ENCODE data around the gene INPP5A.

INPP5A gene

GRCh38 chr10:132724446-132724845 is 186.9 kb downstream of the INPP5A start:
- no peak for DNase-seq (ENCODE audit: low read depth, low spot score)
- no peak overlapping the region for H3K27ac ChIP-seq

- H3K27ac ChIP-seq, result no peak overlapping the region
- DNase-seq (ENCODE audit: low read depth, low spot score), result no peak
Observed at GRCh38 chr10:132725202-132725601, 187.6 kb downstream of the INPP5A start.

- no peak overlapping the region for H3K27ac ChIP-seq
- no peak for DNase-seq (ENCODE audit: low read depth, low spot score)
Observed at GRCh38 chr10:132726194-132726593, 188.6 kb downstream of the INPP5A start.

GRCh38 chr10:132726951-132727350 is 189.4 kb downstream of the INPP5A start:
- no peak overlapping the region for H3K27ac ChIP-seq
- no peak for DNase-seq (ENCODE audit: low read depth, low spot score)

- no peak overlapping the region for H3K27ac ChIP-seq
- no peak for DNase-seq (ENCODE audit: low read depth, low spot score)
Observed at GRCh38 chr10:132727411-132727810, 189.8 kb downstream of the INPP5A start.

- H3K27ac ChIP-seq, result no peak overlapping the region
- DNase-seq (ENCODE audit: low read depth, low spot score), result no peak
Observed at GRCh38 chr10:132728321-132728720, 190.7 kb downstream of the INPP5A start.

GRCh38 chr10:132728741-132729140 is 191.2 kb downstream of the INPP5A start:
- no peak overlapping the region for H3K27ac ChIP-seq
- no peak for DNase-seq (ENCODE audit: low read depth, low spot score)

GRCh38 chr10:132729810-132730572 is 192.4 kb downstream of the INPP5A start:
- no peak overlapping the region for H3K27ac ChIP-seq

GRCh38 chr10:132730573-132730953 is 193.0 kb downstream of the INPP5A start:
- H3K27ac ChIP-seq, result no peak overlapping the region
- no peak for DNase-seq (ENCODE audit: low read depth, low spot score)

More at GRCh38 chr10:132729810-132730572, 192.4 kb downstream of the INPP5A start:
- DNase-seq (ENCODE audit: low read depth, low spot score), result no peak

GRCh38 chr10:132732518-132732917 is 194.9 kb downstream of the INPP5A start:
- no peak overlapping the region for H3K27ac ChIP-seq

GRCh38 chr10:132733926-132734325 is 196.3 kb downstream of the INPP5A start:
- no peak overlapping the region for H3K27ac ChIP-seq
- DNase-seq (ENCODE audit: low read depth, low spot score), result no peak

More at GRCh38 chr10:132732518-132732917, 194.9 kb downstream of the INPP5A start:
- no peak for DNase-seq (ENCODE audit: low read depth, low spot score)

GRCh38 chr10:132735341-132735775 is 197.8 kb downstream of the INPP5A start:
- DNase-seq (ENCODE audit: low read depth, low spot score), result no peak
- H3K27ac ChIP-seq, result no peak overlapping the region

GRCh38 chr10:132735923-132736391 is 198.4 kb downstream of the INPP5A start:
- H3K27ac ChIP-seq, result no peak overlapping the region
- no peak for DNase-seq (ENCODE audit: low read depth, low spot score)

GRCh38 chr10:132737390-132738048 is 199.9 kb downstream of the INPP5A start:
- DNase-seq (ENCODE audit: low read depth, low spot score), result no peak
- no peak overlapping the region for H3K27ac ChIP-seq

GRCh38 chr10:132738454-132739224 is 201.1 kb downstream of the INPP5A start:
- no peak overlapping the region for H3K27ac ChIP-seq

GRCh38 chr10:132739225-132739613 is 201.6 kb downstream of the INPP5A start:
- no peak for DNase-seq (ENCODE audit: low read depth, low spot score)
- no peak overlapping the region for H3K27ac ChIP-seq

More at GRCh38 chr10:132738454-132739224, 201.1 kb downstream of the INPP5A start:
- no peak for DNase-seq (ENCODE audit: low read depth, low spot score)

- no peak for DNase-seq (ENCODE audit: low read depth, low spot score)
Observed at GRCh38 chr10:132740588-132740987, 203.0 kb downstream of the INPP5A start.

GRCh38 chr10:132742167-132742836 is 204.7 kb downstream of the INPP5A start:
- no peak overlapping the region for H3K27ac ChIP-seq
- no peak for DNase-seq (ENCODE audit: low read depth, low spot score)

More at GRCh38 chr10:132740588-132740987, 203.0 kb downstream of the INPP5A start:
- no peak overlapping the region for H3K27ac ChIP-seq

- H3K27ac ChIP-seq, result no peak overlapping the region
- no peak for DNase-seq (ENCODE audit: low read depth, low spot score)
Observed at GRCh38 chr10:132742837-132743194, 205.2 kb downstream of the INPP5A start.
